Right forelimb (tissue), 1 donor: Measurements from ENCODE around the gene MGST1.
"Not testable (repeated sequence)": the region's sequence is repeated elsewhere in the genome, so short reads cannot be mapped to it uniquely, and the experiment has no call there.

ENCODE experiments used
- DNase-seq: peaks from one replicate; pipeline ENCODE4 v3.0.0-alpha.2; 2018

The MGST1 gene

GRCh38 chr12:16358878-16359277 lies 11.4 kb downstream of the MGST1 start:
- DNase-seq: no peak

- DNase-seq: no peak
Measured at GRCh38 chr12:16359512-16360491, 12.4 kb downstream of the MGST1 start.

GRCh38 chr12:16361142-16361783 lies 13.8 kb downstream of the MGST1 start:
- DNase-seq: no peak

GRCh38 chr12:16362550-16362949 lies 15.1 kb downstream of the MGST1 start:
- no peak for DNase-seq

GRCh38 chr12:16369156-16369555 lies 21.7 kb downstream of the MGST1 start:
- no peak for DNase-seq

GRCh38 chr12:16370096-16370495 lies 22.7 kb downstream of the MGST1 start:
- DNase-seq: no peak

- not testable (repeated sequence) for DNase-seq
Measured at GRCh38 chr12:16382652-16383312, 35.3 kb downstream of the MGST1 start.

- no peak for DNase-seq
Measured at GRCh38 chr12:16384732-16385131, 37.3 kb downstream of the MGST1 start.

GRCh38 chr12:16385782-16386646 lies 38.6 kb downstream of the MGST1 start:
- peak; percentile 48 for DNase-seq

- DNase-seq: no peak
Measured at GRCh38 chr12:16387919-16388318, 40.5 kb downstream of the MGST1 start.

GRCh38 chr12:16389594-16389993 lies 42.1 kb downstream of the MGST1 start:
- DNase-seq: no peak

GRCh38 chr12:16392846-16393535 lies 45.5 kb downstream of the MGST1 start:
- DNase-seq: no peak

- no peak for DNase-seq
Measured at GRCh38 chr12:16399101-16399500, 51.7 kb downstream of the MGST1 start.

- DNase-seq: not testable (repeated sequence)
Measured at GRCh38 chr12:16401835-16402234, 54.4 kb downstream of the MGST1 start.

- no peak for DNase-seq
Measured at GRCh38 chr12:16407346-16407745, 59.9 kb downstream of the MGST1 start.
